HG03135 (cell line): Measurements from ENCODE around the gene ZNF140.

ENCODE experiments used
- ATAC-seq: cut with Tn5 transposase; IDR thresholded peaks from one replicate; pipeline ENCODE4 v1.9.1; 2021; ENCODE audit warnings: mild to moderate bottlenecking, moderate library complexity; ENCODE audit not compliant: unreplicated experiment

Gene ZNF140

DNA sequence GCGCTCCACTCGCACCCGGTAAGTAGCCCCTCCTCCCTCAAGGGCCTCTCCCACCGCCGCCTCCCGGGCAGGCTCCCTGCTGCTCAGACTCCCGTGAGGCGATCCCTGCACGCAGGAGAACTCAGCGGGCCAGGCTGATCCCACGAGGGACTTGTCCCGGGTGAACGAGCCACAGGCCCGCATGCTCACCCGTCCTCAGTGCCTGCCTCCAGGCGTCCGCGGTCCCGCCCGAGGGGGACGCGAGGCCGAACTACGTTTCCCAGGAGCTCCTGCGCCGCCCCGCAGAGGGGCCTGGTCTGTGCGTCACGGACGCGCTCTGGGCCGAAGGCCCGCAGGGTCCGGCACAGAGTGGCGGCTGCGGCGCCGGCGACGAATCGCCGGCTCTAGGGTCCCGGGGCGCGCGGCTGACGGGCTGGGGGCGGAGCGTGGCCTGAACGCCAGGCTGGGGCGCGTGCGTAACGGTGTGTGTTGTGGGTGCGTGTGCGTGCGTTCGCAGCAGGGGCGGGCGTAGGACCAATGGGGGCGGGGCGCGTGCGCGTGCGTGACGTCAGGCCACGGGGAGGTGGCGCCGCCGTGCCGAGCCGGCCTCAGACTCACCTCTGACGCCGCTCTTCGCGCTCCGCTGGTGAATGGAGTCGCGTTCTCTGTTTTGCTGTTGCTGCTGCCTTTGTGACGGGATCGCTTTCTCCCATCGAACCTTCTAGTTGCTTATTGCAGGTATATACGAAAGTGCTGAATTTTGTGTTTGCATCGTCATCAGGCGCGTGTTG is 49.5 kb downstream of the ZNF140 start, which contains the start of the genes ZNF10 and ZNF891:
Gene ZNF10, plus strand, starts transcription at position 590 of the 770 bp plus-strand sequence. CDS start 13,866 bp downstream, outside the sequence.
Gene ZNF891, minus strand, starts transcription at position 237 of the 770 bp plus-strand sequence. CDS start 8,356 bp downstream, outside the sequence.
- peak; percentile 93 for ATAC-seq

GRCh38 chr12:133130808-133131128 is 50.0 kb downstream of the ZNF140 start:
- ATAC-seq = peak; percentile 1

GRCh38 chr12:133135747-133136146 is 55.0 kb downstream of the ZNF140 start:
- no peak for ATAC-seq

DNA sequence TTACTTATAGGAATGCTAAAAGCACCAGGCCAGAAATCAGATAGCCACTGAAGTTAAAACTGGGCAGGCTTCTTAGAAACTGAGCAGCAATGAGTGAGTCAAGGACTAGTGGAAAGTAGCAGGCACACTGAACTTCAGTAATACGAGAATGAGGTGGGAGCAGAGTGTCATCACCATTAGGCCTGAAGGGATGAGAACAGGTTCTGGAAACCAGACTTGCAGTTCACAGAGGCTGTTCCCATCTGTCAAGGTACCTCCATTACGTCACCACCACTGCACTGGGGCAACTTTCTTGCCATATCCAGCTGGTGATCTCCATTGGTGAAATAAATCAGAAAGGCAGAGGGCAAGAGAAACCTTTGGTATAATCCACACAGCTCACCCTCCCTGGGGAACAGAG is 65.3 kb downstream of the ZNF140 start:
- ATAC-seq = no peak

- no peak for ATAC-seq
Measured at GRCh38 chr12:133156125-133156690, 75.5 kb downstream of the ZNF140 start.
